ENCODE data around the gene ATRN.
A peak's percentile ranks its signal among the peaks of the same experiment; 100 is the strongest.

ATRN gene

DNA sequence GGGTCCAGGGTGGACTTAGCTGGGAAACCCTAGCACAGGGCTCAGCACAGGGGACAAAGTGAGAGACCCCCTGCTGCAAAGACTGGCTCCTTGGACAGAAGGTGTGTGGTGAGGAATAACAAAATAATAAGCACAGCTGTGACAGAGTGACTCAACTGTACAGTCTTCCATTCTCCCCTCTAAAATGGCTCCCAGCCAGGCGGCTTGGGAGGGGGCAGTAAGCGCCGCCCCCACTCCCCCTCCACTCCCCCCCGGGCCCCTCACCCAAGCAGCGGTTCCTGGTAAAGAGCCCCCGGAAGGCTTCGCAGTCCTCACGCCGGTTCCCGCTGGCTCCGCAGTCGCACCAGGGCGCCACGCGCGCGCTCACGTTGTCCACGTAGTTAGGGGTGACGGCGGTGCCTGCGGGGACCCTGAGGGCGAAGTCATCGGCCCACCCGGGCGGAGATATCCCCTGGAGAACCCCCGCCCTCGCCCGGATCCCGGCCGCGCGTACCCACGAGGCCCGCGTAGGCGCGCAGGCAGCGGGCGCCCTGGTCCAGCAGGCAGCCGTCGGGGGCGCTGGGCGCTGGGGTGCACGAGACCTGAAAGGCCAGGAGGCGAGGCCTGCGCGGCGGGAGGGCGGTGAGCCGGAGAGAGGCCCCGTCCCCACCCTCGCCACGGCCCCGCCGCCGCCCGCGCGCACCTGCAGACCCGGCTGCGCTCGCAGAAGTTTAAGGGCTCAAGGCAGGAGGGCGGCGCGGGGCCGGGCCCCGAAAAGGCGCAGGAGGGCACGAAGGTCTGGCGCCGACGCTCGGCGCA is 189.6 kb downstream of the ATRN start:
- DNase-seq = no peak

DNA sequence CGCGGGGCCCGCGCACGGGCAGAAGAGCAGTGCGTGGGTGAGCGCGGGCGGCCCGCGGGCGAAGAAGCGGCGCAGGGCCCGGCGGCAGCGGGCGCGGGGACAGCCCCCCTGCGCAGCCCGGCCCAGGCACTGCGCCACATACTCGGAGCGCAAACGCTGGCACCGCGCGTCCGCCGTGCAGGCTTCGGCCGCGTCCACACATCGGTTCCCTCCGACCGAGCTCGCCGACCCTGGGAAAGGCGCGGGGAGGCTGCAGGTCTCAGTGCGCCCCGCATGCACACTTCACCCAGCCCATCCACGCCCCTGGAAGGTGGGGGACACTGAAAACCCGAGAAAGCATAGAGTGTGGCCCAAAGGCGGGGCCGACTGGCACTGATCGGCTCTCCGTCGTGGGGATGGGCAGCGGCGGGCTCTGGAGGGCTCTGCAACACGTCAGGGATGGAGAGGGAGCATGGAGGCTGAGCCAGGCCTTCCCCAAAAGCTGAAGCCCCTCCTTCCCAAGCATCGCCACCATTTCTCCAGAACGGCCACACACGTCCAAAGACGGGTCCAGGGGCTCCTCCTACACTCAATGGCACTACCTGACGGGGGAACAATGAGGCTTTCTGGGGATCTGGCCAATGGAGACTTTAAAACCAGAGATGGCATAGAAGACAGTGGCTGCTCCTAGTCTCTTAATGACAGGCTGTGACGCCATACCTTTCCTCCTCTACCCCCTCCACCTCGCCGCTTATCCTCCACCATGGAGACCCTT is 190.4 kb downstream of the ATRN start:
- no peak for DNase-seq

DNA sequence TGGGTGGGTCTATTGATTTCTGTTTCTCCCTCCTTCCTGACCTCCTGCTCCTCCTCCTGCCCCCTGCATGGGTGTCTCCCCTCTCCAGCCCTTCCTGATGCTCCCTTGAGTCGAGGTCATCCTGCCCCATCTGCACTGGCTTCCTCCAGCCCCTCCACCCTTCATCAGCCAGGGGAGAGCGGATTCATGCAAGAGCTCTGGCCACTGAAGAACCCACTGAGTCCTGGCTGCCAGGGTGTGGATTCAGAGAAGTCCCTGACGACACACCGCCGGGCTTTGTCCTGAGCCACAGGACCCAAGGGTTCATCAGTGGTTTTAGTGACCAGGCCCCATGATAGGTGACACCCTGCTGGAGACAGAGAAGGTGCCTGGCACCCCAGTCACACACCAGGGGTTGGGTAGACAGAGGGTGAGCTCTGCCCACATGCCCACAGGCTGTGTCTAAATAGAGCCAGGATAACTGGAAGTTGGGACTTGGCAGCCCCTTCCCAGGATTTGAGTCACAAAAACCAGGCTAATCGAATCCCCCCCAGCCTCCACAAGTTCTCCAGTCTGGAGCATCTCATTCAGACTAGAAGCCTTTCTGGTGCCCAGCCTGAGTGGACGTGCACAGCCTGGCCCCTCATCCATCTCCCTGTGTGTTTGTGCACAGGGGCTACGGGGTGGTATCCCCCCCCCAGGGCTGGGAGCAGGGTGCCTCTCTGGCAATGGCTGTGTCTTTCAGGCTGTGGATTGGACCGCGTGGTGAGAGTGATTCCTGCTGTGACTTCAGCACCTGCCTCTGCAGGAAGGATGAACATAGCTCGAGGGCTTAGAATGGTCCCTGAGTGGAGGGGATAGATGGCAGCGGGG is 191.2 kb downstream of the ATRN start:
- no peak for DNase-seq

DNA sequence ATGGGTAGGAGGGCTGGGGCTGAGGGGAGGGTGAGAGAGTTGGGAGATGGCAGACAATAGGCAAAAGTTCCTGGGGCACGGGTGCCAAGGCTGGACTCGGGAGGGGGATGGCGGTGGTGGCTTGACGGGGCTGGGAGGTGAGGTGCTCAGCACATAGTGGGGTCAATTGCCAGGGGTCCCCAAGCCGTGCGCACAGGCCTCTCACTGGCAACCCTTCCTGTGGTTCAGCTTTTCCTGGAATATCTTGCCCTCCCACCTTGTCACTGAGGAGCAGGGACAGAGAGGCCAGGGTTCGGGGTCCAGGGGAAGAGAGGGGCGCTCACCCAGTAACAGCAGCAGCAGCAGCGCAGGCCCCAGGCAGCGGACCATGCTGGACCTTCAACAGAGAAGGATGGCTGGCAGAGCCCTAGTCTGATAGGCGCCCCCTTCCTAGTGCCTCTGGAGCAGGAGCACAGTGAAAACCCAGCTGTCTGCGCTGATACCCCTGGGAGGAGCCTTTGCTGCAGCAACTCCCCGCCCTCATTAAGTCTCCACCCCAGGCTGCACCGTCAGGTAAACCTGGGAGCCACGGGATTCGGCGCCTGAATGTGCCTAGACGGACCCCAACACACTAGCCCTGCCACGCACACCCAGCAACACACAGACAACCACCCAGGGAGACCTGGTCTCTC is 192.3 kb downstream of the ATRN start, which contains the start of gene GFRA4:
GFRA4 (minus strand) TSS at position 369 of the 671 bp plus-strand sequence; CDS start at position 369, 0 bp downstream.
- no peak for DNase-seq

DNA sequence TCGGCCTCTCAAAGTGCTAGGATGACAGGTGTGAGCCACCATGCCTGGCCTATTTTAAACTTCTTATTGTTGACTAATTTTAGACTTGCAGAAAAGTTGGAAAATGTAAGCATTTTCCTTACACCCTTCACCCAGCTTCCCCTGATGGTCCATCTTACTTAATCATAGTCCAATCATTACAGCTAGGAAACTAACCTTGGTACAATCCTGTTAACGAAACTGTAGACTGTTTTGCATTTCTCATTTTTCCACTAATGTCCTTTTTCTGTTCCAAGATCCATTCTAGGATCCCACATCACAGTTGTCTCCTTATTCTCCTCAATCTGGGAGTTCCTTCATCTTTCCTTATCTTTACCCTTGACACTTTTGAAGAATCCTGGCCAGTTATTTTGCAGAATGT is 193.0 kb downstream of the ATRN start:
- no peak for DNase-seq

DNA sequence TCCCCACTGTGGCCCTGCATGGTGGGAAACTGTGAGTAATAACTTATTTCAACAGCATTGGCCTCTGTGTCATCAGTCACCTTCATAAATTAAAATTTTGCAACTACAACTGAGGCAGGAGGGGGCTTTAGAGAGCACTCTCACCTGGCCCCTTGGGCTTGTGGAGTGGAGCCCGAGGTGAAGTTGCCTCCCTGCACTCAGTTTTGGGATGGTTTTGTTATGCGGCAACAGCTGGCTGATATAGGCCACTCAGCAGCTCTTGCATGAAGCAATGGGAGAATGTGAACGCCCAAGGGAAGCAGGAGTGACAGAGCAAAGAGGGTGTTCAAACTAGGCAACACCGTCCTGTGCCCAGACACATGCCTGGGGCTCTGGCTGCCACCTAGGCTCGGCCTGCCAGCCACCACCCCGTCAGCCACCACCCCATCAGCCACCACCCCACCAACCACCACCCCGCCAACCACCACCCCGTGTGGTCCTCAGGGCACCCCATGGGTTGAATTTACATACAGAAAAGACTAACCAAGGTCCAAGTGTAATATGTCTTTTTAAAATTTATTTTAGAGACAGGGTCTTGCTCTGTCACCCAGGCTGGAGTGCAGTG is 196.7 kb downstream of the ATRN start:
- no peak for DNase-seq

DNA sequence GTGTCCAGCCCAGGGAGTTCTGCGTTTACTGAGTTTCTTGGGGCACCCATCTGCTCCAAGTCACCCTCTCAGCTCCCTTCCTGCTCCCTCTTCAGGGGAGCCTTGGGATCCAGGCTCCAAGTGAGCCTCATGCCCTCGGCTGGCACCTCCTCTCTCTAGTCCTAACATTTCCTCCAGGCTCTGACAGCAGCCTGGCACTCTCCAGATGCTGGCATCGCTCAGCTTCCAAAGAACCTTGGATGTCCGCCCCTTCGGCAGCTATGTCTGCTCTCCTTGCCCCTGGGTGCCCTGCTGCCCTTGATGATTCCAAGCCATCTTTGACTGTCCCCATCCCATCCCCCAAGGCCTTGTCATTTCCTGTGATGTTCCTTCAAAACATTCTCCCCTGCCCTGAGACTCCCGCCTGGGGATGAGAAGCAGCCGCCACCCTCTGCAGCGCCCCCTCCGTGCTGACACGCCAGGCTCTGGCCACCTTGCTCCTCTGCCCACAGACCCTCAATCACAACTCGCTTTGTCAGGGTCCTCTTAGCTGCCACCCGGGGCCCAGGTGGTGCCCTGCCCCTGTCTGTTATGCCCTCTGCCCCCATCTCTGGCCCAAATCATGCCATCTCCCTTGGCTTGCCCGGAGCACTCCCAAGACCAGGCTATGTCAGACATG is 199.0 kb downstream of the ATRN start:
- no peak for DNase-seq

DNA sequence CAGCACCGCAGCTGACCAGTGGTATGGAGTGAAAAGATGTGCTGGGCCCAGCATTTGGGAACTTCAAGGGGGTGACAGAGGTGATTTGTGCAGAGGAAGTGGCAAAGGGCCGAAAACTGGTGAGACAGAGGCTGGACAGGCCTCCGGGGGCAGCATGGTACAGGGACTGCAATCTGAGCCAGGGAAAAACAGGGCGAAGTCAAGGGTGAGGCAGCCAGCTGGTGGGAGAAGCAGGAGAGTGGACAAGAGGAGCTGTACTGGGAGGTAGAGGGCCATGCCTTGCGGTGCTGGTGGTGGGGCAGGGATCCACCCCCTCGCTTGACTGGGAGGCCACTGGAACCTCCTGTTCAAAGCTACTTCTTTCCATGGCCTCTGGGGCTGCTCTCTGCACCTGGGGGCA is 199.7 kb downstream of the ATRN start:
- DNase-seq = no peak

DNA sequence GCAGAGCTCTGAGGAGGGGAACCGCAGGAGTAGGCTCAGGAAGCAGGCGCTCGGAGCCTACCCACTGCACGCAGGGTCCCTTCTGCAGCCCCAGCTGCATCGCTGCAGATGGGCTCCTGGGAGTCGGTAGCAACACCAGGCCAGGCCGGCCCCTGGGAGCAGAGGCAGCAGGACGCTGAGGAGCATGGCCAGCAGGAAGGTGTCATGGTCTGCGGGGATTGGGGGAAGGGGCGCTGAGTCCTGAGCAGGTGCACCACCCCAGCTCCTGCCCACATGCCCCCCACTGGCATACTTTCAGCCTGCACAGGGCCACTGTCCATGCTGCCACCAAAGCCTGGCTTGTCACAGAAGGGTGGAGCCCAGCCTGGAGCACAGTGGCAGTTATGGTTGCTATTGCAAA is 200.1 kb downstream of the ATRN start:
- DNase-seq = no peak

DNA sequence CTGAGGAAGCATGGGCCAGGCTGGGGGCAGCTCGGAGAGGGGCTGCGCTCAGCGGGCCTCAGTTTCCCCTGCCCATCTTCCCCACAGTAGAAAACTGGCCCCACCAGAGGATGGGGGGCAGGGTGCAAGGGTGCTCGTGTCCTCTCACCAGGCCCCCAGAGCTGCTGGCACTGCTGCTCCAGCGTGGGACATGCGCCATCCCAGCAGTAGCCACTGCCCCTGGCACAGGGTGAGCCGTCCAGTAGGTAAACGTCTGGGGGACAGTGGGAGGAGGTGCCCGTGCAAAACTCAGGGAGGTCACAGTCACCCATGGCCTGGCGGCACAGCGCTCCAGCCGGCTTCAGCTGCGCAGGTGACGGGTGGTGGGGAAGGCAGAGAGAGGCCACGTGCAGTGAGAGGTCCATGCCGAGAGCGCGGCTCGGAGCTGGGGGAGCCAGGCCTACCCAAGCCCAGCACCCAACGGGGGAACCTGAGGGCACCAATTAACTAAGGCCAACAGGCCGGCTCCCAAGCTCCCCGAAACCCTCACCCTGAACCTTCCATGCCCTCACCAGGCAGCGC is 201.2 kb downstream of the ATRN start:
- no peak for DNase-seq

DNA sequence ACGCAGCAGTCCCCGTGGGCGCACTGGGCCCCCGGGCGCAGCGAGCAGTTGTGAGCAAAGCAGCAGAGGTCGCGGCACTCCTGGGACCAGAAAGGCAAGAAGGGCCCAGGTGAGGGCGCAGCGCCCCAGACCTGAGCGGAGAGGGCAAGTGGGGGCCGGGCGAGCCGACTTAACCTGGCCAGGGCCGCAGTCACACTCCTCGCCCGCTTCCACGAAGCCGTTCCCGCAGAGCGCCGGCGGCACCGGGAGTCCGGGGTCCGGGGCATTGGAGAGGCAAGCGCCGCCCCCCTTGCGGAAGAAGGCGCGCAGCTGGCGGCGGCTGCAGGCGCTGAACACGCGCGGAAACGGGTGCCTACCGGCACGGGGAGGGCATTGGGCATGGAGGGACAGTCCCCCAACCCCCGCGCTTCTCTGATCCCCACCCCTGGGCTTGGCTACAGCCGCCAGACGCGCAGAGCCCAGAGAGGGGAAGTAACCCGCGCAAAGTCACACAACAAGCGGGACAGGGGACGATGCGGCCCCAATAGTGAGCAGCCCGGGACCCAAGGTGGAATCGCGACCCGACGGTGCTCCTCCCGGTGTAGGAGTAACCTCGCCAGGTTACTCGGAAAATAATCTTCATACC is 201.8 kb downstream of the ATRN start:
- no peak for DNase-seq

DNA sequence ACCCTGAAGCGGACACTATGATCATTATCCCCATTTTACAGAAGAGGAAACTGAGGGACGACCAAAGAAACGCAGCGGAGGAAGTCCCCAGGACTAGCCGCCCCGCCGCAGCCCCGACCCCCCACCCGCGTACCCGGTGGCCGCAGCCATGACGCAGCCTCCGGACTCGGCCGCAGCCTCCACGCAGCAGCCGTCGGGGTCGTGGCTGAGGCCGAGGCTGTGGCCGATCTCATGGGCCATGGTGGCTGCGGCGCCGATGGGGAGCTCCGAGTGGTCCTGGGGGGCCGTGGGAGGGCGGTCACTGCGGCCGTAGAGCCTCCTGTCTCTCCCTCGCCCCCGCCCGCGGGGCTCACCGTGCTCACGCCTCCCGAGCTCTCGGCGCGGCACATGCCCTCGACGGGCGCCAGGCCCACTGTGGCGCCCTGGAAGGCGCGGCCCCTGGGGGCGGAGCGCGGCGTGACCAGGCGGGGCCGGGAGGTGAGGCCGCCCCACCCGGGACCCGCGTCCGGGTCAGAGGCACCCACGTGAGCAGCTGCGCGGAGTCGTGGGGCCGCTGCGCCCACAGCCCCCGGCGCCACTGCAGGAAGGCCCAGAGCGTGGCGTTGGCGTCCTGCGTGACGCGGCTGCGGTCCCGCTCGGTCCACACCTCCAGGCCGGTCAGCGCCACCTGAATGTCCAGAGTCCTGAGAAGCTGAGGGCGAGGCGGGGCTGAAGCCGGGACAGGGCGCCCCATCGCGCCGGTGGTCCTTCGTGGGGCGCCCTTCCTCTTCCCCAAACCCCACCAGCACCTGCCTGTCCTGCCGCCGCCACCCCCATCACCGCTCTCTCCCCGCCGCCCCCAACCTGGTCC is 202.6 kb downstream of the ATRN start:
- no peak for DNase-seq

DNA sequence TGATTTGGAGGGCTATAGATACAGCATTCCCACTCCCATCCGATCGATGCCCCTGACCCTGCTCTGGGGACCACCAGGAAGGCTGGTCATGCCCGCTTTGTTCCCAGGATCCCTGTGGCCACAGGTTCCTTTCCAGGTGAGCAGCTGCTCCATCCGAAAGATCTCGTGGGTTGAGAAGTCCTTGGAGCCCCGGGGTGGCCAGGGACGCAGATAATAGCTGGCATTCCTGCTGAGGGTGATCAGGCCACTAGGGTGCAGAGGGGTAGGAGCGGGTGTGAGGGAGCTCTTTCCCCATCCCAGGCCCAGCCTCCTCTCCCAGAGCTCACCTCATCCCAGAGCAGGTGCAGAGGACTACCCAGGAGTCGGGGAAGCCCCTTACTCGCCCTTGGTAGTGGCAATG is 203.6 kb downstream of the ATRN start:
- DNase-seq = no peak

DNA sequence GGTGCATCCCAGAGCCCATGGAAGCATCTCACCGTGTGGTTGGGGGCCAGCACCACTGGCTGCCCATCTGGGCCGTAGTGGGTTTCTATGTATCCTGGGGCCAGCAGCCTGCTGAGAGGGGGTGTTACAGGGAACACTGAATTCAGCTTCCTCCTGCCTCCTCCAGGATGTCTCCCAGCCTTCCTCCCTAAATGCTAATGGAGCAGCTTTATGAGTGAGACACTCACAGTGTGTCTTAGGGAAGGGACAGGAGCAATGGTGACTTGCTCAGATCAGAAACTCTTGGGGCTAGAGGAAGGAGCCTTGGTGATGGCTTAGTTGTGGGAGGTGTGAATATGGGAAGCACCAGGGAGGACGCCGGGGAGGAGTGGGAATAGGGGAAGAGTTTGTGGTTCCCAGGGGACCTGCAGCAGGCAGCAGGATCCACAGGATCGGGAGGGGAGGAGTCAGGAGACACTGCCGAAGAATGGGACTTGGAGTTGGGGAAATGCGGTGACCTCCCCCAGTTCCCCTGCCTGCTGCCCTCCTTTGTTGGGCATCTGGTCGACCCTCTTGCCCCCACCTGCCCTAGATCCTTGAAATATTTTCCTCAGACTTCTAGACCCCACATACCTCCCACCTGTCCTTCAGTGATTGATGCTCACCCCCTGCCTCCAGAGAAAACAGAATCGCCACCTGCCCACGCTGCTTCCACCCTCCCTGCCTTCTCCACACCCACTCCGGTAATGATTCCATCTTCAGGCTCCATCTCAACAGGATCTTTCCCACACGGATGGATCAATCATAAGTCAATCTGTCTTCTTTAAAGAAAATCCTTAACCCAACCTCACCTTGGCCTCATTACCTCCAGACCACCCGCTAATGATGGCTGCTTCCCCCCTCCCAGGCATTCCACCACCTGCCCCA is 204.4 kb downstream of the ATRN start:
- no peak for DNase-seq

DNA sequence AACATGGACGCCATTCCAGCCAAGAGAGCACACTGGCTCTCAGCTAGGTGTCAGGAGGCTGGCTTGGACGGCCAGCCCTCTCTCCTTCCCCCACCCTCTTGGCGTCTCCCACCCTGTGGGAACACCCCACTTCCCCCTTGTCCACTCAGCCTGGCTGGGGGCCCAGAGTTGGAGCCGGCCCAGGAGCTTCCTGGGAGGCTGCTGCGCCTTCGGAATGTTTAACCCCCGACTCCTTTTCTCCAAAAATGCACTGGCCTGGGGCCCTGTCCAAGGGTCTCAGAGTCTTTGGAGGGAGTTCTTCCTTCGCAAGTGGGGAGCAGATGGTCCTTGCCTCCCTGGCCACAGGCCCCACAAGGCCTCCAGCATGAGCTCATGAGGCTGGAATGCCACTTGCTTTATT is 206.9 kb downstream of the ATRN start:
- peak; percentile 41 for DNase-seq

DNA sequence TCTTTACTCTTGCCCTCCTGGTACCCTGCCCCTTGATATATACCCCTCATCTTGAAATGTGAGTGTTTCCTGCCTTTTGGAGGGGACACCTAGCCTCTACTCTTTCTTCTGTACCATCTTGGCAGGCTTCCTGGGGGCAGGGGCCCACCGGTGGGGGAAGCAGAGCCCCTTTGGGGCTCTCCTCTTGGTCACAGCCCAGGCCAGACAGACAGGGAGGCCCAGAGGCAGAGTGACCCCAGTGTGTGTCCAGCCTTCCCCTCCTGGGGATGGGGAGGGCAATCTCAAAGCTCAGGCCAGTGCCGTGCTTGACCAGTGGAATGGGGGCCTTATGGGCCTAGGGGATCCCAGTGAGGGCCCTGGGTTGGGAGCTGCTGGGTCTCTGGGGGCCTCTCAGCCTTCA is 207.4 kb downstream of the ATRN start:
- no peak for DNase-seq

DNA sequence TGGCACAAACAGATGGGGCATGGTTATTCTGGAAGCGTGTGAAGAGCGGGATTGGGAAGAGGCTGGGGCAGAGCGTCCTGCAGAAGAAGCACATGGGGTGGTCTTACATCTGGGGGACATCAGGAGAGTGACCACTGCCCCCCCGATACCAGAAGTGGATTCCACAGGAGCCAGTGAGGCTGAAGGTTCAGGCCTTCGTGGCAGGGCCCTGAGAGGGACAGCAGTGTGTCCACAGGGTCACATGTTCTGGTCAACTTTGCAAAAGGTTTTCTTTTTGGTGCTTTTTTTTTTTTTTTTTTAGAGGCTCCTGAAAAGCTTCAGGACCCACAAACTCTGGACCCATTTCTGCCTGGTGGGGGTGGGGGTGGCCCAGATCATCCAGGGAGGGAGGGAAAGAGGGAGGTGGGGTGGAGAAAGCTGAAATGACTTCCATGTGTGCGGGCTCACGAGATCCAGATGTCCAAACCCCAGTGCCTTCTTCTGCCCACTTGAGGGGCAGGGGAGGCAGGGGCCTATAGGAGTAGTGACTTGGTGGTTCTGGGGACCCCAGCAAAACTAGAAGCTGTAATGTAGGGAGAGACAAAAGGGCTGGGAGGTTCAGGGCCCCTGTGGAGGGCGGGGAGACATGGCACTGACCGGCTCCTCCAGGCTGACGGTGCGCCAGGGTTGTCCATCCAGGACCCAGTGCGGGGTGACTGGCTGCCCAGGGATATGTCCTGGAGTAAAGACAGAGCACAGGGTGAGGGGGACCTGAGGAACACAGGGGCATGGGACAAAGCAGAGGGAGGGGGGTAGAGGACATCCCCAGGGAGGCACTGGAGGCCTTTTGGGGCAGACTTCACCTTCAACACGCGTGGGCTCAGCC is 208.3 kb downstream of the ATRN start:
- DNase-seq = peak; percentile 45

Data from fibroblast of skin of right quadriceps (primary cell).